NCI-H2107 treated with DMSO at 0.1 percent for 48 hours (cell line): ENCODE results near the gene MDGA2.

Experiments
- DNase-seq: peaks from one replicate; lab custom pipeline; 2025; ENCODE audit not compliant: unreplicated experiment; lab: John Stamatoyannopoulos, UW

MDGA2 gene

GRCh38 chr14:47490766-47491165 lies 184.6 kb downstream of the MDGA2 start:
- DNase-seq: no peak

GRCh38 chr14:47490353-47490752 lies 185.1 kb downstream of the MDGA2 start:
- no peak for DNase-seq

GRCh38 chr14:47485421-47485820 lies 190.0 kb downstream of the MDGA2 start:
- no peak for DNase-seq

GRCh38 chr14:47483449-47483848 lies 192.0 kb downstream of the MDGA2 start:
- no peak for DNase-seq

- DNase-seq: no peak
These were observed 204.3 kb downstream of the MDGA2 start for GRCh38 chr14:47471075-47471474.

- no peak for DNase-seq
These were observed 208.5 kb downstream of the MDGA2 start for GRCh38 chr14:47466916-47467315.

- no peak for DNase-seq
These were observed 221.4 kb downstream of the MDGA2 start for GRCh38 chr14:47454025-47454424.

GRCh38 chr14:47447076-47447475 lies 228.3 kb downstream of the MDGA2 start:
- DNase-seq: no peak

- no peak for DNase-seq
These were observed 233.2 kb downstream of the MDGA2 start for GRCh38 chr14:47442211-47442610.

- no peak for DNase-seq
These were observed 235.5 kb downstream of the MDGA2 start for GRCh38 chr14:47439953-47440352.

GRCh38 chr14:47438650-47439140 lies 236.7 kb downstream of the MDGA2 start:
- DNase-seq: no peak

GRCh38 chr14:47435331-47435965 lies 240.0 kb downstream of the MDGA2 start:
- DNase-seq: no peak

GRCh38 chr14:47427629-47428028 lies 247.8 kb downstream of the MDGA2 start:
- no peak for DNase-seq

GRCh38 chr14:47425302-47425701 lies 250.1 kb downstream of the MDGA2 start:
- DNase-seq: no peak

- DNase-seq: no peak
These were observed 253.2 kb downstream of the MDGA2 start for GRCh38 chr14:47422191-47422590.

GRCh38 chr14:47411523-47411922 lies 263.9 kb downstream of the MDGA2 start:
- DNase-seq: no peak

GRCh38 chr14:47392326-47392725 lies 283.1 kb downstream of the MDGA2 start:
- DNase-seq: no peak

GRCh38 chr14:47390831-47391504 lies 284.4 kb downstream of the MDGA2 start:
- no peak for DNase-seq

- DNase-seq: no peak
These were observed 285.9 kb downstream of the MDGA2 start for GRCh38 chr14:47389535-47389934.

- no peak for DNase-seq
These were observed 309.4 kb downstream of the MDGA2 start for GRCh38 chr14:47366006-47366405.

- DNase-seq: no peak
These were observed 310.2 kb downstream of the MDGA2 start for GRCh38 chr14:47365233-47365632.

GRCh38 chr14:47353186-47353585 lies 322.2 kb downstream of the MDGA2 start:
- DNase-seq: no peak

- no peak for DNase-seq
These were observed 328.6 kb downstream of the MDGA2 start for GRCh38 chr14:47346849-47347248.
